Natural killer cell treated with Interleukin-12 subunit alpha and Interleukin-12 subunit beta and Interleukin-15 and Interleukin-18, amount 100 ng/mL, for 72 hours (primary cell): ENCODE measurements around the gene GARIN1A. TPM values are rescaled to one million over a fixed set of nuclear protein-coding genes. Genes with fewer than 3 reads are reported as not detected.

ENCODE experiments used
- ATAC-seq, 2 donors: fragments of 150-1000 bp; cut with Tn5 transposase in 1 of 2; sonication (Bioruptor Pico), chemical (Tn5 transposase) in 1 of 2; 2 replicates each; pipeline ENCODE4 v1.10.0; 2021
- DNase-seq: peaks from one replicate; pipeline ENCODE4 v3.0.0; 2022; ENCODE audit warnings: low spot score
- H3K27ac Mint-ChIP-seq, 2 donors: 1 replicate in 1 of 2; 2 replicates in 1 of 2; pipeline ENCODE4 v1.8.0; 2022; ENCODE audit warnings: mixed read lengths in 2 of 2, mild to moderate bottlenecking in 1 of 2, moderate library complexity in 1 of 2
- H3K27me3 Mint-ChIP-seq, 2 donors: 1 replicate in 1 of 2; 2 replicates in 1 of 2; pipeline ENCODE4 v1.8.0; 2022; ENCODE audit warnings: mixed read lengths in 2 of 2
- H3K36me3 Mint-ChIP-seq: one replicate; pipeline ENCODE4 v1.8.0; 2022; ENCODE audit warnings: mixed read lengths
- H3K4me1 Mint-ChIP-seq, 2 donors: 1 replicate in 1 of 2; 2 replicates in 1 of 2; pipeline ENCODE4 v1.8.0; 2022; ENCODE audit warnings: low read depth in 2 of 2, mixed read lengths in 2 of 2, mild to moderate bottlenecking in 1 of 2
- H3K4me3 Mint-ChIP-seq: one replicate; pipeline ENCODE4 v1.8.0; 2022; ENCODE audit warnings: mixed read lengths
- H3K9me3 Mint-ChIP-seq: 2 replicates; pipeline ENCODE4 v1.8.0; 2022; ENCODE audit warnings: mixed read lengths
- total RNA-seq, 2 donors: library from RNA; stranded (reverse); gene quantifications; one replicate each; pipeline ENCODE4 v1.2.3, GENCODE V29; 2022

The GARIN1A gene
- total RNA-seq, 2 donors from 2014 or later: 1.6 to 4.3 TPM

GRCh38 chr7:128713794-128714193, 41.7 kb downstream of the GARIN1A start:
- no peak for DNase-seq
- no peaks in the 10 kb centered on the region for H3K4me1 Mint-ChIP-seq
- no peak overlapping the region for H3K4me3 Mint-ChIP-seq
- H3K27ac Mint-ChIP-seq: no peak overlapping the region
- peaks cover 18 to 33% of the 10 kb centered on the region in 2 donors for H3K27me3 Mint-ChIP-seq
- no peaks in the 10 kb centered on the region for H3K9me3 Mint-ChIP-seq
- ATAC-seq: no peak
- no peaks in the 10 kb centered on the region for H3K36me3 Mint-ChIP-seq

GRCh38 chr7:128714701-128715495, 42.8 kb downstream of the GARIN1A start:
- no peak overlapping the region for H3K4me3 Mint-ChIP-seq
- H3K27ac Mint-ChIP-seq: no peak overlapping the region
- H3K36me3 Mint-ChIP-seq: no peaks in the 10 kb centered on the region
- ATAC-seq (no peak), DNase-seq (no peak)
- H3K27me3 Mint-ChIP-seq: peaks cover 21 to 33% of the 10 kb centered on the region in 2 donors
- H3K4me1 Mint-ChIP-seq: no peaks in the 10 kb centered on the region
- H3K9me3 Mint-ChIP-seq: no peaks in the 10 kb centered on the region

GRCh38 chr7:128718967-128719642, 47.0 kb downstream of the GARIN1A start:
- Mint-ChIP-seq H3K4me1 (no peaks in the 10 kb centered on the region), H3K27me3 (peaks cover 18 to 19% of the 10 kb centered on the region in 2 donors), H3K9me3 (no peaks in the 10 kb centered on the region), H3K27ac (no peak overlapping the region), H3K36me3 (no peaks in the 10 kb centered on the region), H3K4me3 (no peak overlapping the region)
- ATAC-seq (no peak), DNase-seq (no peak)

GRCh38 chr7:128721376-128721775, 49.3 kb downstream of the GARIN1A start:
- H3K9me3 Mint-ChIP-seq: no peaks in the 10 kb centered on the region
- ATAC-seq: no peak
- H3K27me3 Mint-ChIP-seq: peaks cover 21 to 27% of the 10 kb centered on the region in 2 donors
- H3K36me3 Mint-ChIP-seq: no peaks in the 10 kb centered on the region
- H3K27ac Mint-ChIP-seq: no peak overlapping the region
- H3K4me1 Mint-ChIP-seq: no peaks in the 10 kb centered on the region
- no peak for DNase-seq
- no peak overlapping the region for H3K4me3 Mint-ChIP-seq

Other genes starting within 250 kb of the GARIN1A start
- gene HILPDA, start 216.4 kb upstream of the GARIN1A start, total RNA-seq: 1 to 10 TPM; 3.8 to 9.1 TPM
- gene METTL2B, start 195.5 kb upstream of the GARIN1A start, total RNA-seq: 10 to 100 TPM; 35.7 to 48.2 TPM
- 10 to 100 TPM; 46.3 to 60.5 TPM for gene CALU, start 67.1 kb downstream of the GARIN1A start, total RNA-seq
- gene OPN1SW, start 103.5 kb downstream of the GARIN1A start, total RNA-seq: not detected
- gene CCDC136, start 119.7 kb downstream of the GARIN1A start, total RNA-seq: 10 to 100 TPM; 15.1 to 23.8 TPM
- gene FLNC, start 158.1 kb downstream of the GARIN1A start, total RNA-seq: not detected
- gene ATP6V1F, start 190.6 kb downstream of the GARIN1A start, total RNA-seq: 100 to 1,000 TPM; 115 to 145 TPM
- 1 to 10 TPM in 1 of 2 donors, under 1 TPM in 1; 0.17 to 1.1 TPM for gene KCP, start 238.4 kb downstream of the GARIN1A start, total RNA-seq